Effector CD4-positive, alpha-beta T cell (primary cell): ENCODE data around the gene CYP46A1.
"Not testable (repeated sequence)": the region's sequence is repeated elsewhere in the genome, so short reads cannot be mapped to it uniquely, and the experiment has no call there.

Experiments used
- DNase-seq: peaks from one replicate; pipeline ENCODE4 v3.0.0-alpha.2; 2020
- total RNA-seq: gene quantifications from one replicate; lab custom pipeline; 2026; lab: John Stamatoyannopoulos, UW

The CYP46A1 gene
- total RNA-seq = 0.56 reads per million

- DNase-seq = peak; percentile 99
Observed at GRCh38 chr14:99683619-99684409, at the start of gene CYP46A1. TSS of gene CYP46A1 (plus strand) at chr14:99684298. CDS start at chr14:99684418, 120 bp downstream.

DNA sequence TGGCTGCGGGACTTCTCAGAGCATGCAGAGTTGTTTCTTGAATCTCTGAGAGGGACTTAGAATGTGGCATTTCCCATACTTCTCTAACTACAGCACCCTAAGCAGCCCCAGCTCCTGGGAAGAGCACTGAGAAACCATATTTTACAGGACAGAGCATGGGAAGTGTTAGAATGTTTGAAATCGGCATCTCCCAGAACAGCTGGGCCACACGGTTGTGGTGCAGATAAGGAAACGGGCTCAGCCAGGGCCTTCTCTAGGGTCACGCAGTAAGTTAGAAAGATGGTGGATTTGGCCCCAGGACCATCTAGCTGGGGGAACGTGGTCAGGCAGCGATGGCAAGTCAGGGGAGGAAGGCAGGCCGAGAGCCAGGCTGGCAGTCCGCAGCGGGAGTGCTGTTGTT, 49.7 kb upstream of the CYP46A1 start:
- no peak for DNase-seq

- DNase-seq = no peak
Observed at GRCh38 chr14:99635116-99635515, 49.0 kb upstream of the CYP46A1 start.

- DNase-seq = no peak
Observed at GRCh38 chr14:99636487-99636886, 47.6 kb upstream of the CYP46A1 start.

- no peak for DNase-seq
Observed at GRCh38 chr14:99637624-99638023, 46.5 kb upstream of the CYP46A1 start.

- not testable (repeated sequence) for DNase-seq
Observed at GRCh38 chr14:99642771-99643170, 41.3 kb upstream of the CYP46A1 start.

DNA sequence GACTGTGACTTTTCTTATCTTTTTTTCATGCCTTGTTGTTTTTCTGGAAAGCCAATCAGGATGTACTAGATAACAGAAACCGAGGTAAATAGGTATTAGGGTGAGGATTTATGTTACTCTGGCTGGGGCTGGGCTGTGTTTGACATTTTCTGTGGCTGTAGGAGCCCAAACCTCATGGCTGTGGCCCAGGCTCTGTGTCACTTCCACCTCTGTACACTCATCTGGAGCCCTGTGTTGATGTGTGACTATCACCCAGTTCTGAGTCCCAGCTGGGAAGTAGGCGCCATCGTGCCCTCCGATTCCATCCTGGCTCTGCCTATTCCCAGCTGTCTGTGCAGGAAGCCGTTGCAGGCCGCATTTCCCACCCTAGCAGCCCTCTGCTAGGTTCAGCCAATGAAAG, 40.8 kb upstream of the CYP46A1 start:
- no peak for DNase-seq

DNA sequence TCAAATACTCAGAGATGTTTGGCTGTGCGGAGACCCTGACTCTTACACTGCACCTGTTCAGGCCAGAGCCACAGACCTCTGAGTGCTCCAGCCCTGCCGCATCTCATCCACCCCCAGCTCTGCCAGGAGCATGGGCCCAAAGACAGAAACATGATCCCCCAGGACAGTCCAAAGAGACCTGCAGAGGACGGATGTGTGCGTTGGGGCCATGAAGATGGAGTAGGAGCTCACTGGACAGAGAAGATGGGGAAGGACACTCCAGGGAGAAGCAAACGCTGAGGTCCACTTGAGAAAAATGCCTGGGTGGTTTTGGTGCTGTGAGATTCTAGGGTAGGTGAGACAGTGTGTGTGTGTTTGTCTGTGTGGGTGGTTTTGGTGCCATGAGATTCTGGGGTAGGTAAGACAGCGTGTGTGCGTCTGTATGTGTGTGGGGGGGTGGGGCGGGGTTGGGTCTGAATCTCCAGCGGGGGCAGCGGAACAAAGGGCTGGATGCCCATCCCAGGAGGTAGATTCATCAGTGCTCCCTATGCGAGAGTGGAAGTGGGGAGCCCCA, 40.0 kb upstream of the CYP46A1 start:
- DNase-seq = no peak

DNA sequence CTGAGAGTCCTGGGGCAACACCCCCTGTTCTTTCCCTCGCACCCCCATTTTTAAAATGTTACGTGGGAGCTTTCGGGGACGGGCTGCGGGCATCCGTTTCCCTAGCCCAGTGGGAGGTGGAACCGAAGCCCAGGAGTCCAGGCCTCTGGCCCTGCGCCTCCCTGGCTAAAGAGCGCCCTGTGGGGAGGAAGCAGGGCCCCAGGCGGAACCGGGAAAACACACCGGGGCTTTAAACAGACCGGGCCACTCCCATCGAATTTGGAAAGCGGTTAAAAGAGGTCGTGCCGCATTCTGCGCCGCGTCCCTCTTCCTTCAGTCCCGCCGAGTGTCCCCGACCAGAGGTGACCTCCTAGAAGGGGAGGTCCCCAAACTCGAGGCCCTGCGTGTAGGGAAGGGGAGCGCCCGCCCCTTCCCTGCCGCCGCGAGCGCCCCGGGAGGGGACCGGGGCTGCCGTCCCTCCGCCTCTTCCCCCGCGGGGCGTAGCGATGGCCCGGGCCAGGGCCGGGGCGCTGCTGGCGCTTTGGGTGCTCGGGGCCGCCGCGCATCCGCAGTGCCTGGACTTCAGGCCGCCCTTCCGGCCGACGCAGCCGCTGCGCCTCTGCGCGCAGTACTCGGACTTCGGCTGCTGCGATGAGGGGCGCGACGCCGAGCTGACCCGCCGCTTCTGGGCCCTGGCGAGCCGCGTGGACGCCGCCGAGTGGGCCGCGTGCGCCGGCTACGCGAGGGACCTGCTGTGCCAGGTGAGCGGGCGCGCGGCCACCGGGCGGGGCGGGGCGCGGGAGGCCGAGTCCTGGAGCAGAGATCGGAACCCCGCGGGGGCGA, 39.2 kb upstream of the CYP46A1 start, which contains the start of gene HHIPL1:
Gene HHIPL1 (plus strand): TSS at position 407 of the 822 bp plus-strand sequence. CDS start 79 bp downstream, at position 486.
- DNase-seq = no peak

DNA sequence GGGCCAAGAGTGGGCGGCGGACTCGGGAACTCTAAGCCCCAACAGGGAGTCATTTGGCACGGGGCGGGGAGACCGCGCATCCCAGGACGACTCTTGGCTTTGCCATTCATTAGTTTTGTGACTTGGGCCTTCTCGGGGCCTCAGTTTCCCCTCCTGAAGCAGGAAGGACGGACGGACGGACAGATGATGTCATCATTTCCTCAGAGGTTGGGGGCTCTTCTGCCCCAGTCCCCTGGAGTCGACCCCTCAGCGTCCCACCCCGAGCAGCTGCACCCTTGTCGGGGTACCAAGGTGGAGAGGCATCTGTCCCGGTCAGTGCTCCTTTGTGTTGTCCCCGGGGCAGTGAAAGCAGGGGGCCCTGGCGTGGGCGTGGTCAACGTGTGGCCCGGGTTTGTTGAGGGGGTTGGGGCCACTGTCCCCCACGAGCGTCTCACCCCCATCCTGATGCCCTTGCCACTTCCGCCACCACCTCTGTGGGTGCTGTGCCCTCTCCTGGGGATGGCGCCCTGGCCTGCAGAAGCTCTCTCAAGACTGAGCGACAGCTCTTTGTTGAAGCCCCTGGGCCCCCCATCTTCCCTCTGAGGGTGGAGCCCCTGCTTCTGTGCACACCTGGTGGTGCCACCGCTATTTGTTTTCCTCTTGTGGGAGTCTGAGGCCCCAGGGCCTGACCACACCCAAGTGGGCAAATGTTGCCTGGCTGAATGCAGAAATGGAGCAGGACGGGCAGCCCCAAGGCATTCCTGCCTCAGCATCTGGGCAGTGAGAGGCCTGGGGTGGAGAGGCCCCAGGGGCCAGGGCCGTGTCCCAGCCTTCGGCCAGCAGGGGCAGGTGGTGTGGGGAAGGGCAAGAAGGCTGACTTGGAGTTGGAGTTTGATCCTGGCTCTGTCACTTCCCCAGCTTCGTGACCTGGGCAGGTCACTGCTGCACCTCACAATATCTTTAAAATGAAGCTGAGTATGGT, 38.3 kb upstream of the CYP46A1 start:
- DNase-seq = no peak

DNA sequence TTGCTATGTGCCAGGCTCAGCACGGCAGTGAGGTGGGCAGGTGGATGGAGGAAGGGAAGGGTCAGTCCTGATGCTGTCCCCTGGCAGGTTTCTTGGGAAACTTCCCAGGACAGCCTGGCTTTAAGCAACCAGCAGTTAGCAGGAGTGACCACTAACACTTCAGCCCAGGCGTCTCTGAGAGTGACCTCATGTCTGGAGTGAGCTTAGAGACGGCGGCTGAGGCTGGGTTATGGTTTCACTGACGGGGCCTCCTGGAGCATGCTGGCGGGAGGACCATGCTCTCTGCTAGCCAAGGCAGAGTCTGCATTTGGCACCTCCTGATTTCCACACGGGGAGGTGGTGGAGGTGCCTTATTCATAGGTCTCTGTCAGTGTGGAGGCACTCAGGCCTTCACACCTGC, 36.7 kb upstream of the CYP46A1 start:
- no peak for DNase-seq

GRCh38 chr14:99648027-99648784, 35.9 kb upstream of the CYP46A1 start:
- DNase-seq = no peak

DNA sequence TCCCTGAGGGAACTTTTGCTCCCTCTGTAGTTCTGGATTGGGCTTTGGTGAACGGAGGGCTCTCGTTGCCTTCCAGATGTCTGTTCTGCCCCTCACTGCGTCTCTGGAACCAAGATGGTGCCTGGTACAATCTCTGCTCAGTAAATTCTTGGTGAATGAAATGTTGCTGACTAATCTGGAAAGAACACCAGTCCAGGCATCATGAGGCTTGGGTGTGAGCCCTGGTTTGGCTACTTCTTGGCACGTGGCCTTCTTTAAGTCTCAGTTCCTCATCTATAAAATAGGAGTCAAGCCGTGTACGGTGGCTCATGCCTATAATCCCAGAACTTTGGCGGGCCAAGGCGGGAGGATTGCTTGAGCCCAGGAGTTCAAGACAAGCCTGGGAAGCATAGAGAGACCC, 34.9 kb upstream of the CYP46A1 start:
- no peak for DNase-seq

GRCh38 chr14:99649643-99650042, 34.5 kb upstream of the CYP46A1 start:
- DNase-seq = no peak

DNA sequence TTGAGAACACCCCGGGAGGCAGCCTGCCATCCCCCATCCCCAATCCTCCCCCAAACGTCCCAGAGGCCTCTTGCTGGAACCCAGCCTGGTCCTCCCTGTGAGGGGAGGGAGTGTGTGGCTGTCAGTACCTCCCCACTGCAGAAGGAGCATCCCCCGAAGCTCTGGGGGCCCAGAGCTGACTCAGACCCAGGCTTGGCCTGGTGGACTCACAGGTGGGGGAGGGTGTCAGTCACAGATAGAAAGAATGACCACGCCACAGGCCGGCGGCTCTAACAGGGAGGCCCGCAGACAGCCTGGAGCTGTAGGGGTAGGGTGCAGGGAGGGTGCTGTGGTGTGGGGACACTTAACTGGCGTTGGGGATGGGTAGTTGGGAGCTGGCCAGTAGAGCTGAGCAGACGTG, 33.9 kb upstream of the CYP46A1 start:
- no peak for DNase-seq

GRCh38 chr14:99651953-99652746, 31.9 kb upstream of the CYP46A1 start:
- no peak for DNase-seq

GRCh38 chr14:99654235-99654985, 29.7 kb upstream of the CYP46A1 start:
- DNase-seq = no peak

DNA sequence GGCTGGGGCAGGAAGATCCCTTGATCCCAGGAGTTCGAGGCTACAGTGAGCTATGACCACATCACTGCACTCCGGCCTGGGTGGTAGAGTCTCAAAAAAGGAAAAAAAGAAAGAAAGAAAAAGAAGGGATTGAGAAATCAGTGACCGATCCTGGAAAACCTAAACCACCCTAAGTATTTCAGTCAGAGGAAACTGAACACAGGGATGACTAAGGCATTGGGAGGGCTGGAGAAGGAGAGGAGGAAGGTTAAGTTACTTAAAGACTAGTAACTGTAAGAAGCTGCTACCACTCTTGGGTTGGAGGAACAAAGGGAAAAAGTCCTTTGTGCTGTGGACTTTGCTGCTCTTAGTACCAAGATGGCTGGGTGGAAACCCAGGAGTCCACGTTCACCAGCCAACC, 28.6 kb upstream of the CYP46A1 start:
- DNase-seq = no peak

DNA sequence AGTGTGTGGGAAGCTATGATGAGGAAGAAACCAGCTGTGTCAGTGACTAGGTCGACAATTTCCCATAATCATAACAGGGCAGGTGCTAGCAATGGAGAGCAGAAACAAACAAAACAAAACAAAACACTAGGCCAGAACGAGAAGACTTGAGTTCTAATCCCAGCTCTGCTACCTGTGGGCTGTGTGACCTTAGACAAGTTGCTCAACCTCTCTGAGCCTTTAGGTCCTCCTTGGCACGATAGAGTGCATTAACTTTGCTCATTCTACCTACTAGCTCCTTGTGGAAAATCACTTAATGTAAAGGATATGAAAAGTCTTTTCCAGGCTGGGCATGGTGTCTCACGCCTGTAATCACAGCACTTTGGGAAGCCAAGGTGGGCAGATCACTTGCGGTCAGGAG, 27.9 kb upstream of the CYP46A1 start:
- DNase-seq = no peak

DNA sequence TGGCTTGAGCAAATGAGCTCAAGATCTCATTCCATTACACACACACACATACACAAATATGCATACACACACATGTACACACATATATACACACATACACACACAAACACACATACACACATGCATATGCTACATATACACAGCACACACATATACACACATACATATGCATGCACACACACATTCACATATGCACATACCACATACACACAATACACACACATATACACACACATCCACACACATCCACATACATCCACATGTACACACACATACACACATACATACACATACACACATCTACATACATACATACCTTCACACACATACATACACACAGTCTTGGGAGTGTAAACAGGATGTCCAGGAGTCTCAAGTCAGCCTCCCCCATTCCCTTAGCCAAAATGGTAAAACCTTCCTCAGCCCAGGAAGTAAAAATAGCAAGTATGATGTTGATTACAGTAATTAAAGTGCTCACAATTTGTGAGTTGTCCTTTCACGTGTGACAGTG, 26.4 kb upstream of the CYP46A1 start:
- no peak for DNase-seq
